ENCODE results near the gene SCMH1.
"Not testable (repeated sequence)": the region's sequence is repeated elsewhere in the genome, so short reads cannot be mapped to it uniquely, and the experiment has no call there.

- TF ChIP-seq CTCF (IDR thresholded peaks at IDR 0.05; ENCODE audit: low read depth, low read length, missing input control); MAX (IDR thresholded peaks at IDR 0.05): not testable (repeated sequence)
Observed at GRCh38 chr1:41229219-41229618, 12.9 kb downstream of the SCMH1 start.
